Activated gamma-delta T cell (primary cell): ENCODE results near the gene CD63.

ENCODE experiments used
- DNase-seq: peaks from one replicate; lab custom pipeline; 2025; lab: John Stamatoyannopoulos, UW

CD63 gene

GRCh38 chr12:55686366-55687010 is 42.3 kb downstream of the CD63 start:
- no peak for DNase-seq

- no peak for DNase-seq
These were observed 43.1 kb downstream of the CD63 start for GRCh38 chr12:55685671-55686070.

- no peak for DNase-seq
These were observed 43.9 kb downstream of the CD63 start for GRCh38 chr12:55684761-55685370.

- DNase-seq: no peak
These were observed 45.1 kb downstream of the CD63 start for GRCh38 chr12:55683676-55684075.

GRCh38 chr12:55682087-55682796 is 46.6 kb downstream of the CD63 start:
- DNase-seq: no peak

GRCh38 chr12:55681142-55682077 is 47.4 kb downstream of the CD63 start:
- DNase-seq: no peak

GRCh38 chr12:55679691-55680090 is 49.1 kb downstream of the CD63 start:
- DNase-seq: no peak

- DNase-seq: no peak
These were observed 52.1 kb downstream of the CD63 start for GRCh38 chr12:55676707-55677106.

GRCh38 chr12:55675666-55676065 is 53.1 kb downstream of the CD63 start:
- DNase-seq: no peak
